Hepatic stellate cell (primary cell): ENCODE data around the gene THOP1.
A peak's percentile ranks its signal among the peaks of the same experiment; 100 is the strongest.

Source experiments
- DNase-seq: peaks from one replicate; pipeline ENCODE4 v3.0.0; 2011; ENCODE audit warnings: low spot score

THOP1 gene

DNA sequence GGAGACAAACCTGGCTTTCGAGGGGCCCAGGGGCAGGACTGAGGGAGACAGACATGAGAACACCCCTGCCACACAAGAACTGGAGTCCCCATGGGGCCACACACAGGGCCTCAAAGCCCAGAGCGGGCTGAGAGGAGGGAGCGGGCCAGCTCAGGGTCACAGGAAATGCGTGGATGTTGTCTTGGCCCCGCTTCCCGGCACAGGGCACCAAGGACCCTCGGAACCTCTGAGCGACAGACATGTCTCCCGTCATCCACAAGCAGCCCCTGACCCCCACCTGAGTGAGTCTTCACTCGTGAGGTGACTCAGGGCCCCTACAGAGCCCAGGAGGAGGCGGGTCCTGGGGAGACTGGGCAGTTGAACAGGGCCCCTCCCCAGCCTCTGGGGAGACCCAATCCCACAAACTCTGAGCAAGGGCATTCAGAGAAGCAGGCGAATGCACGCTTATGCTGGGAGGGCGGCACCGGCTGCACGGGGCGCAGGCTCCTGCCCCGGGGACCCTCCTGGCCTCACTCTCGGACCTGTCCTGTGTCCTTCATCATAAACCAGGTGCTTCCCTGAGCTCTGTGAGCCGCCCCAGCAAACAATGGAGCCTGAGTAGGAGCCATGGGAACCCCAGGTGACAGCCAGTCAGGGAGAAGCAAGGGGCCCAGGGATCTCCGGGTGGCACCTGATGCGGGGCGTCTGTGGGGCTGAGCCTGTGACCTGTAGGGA, 22.4 kb upstream of the THOP1 start:
- no peak for DNase-seq

DNA sequence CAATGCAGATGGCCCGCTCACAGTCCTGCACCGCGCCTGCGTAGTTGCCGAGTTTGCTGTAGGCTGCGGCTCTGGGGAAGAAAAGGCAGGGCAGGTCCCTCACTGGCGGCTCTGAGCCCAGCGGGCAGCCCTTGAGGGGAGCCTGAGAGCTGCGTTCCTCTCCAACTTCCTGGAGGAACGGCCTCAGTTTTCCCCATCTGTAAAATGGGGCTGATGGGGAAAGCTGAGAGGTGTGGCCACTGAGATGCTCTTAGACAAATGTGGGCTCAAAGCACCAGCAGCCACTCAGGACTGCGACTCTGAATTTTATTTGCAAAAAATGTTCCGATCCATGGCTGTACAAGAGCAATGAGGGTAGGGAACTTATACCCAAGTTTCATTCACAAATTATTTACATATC, 21.6 kb upstream of the THOP1 start:
- DNase-seq = no peak

DNA sequence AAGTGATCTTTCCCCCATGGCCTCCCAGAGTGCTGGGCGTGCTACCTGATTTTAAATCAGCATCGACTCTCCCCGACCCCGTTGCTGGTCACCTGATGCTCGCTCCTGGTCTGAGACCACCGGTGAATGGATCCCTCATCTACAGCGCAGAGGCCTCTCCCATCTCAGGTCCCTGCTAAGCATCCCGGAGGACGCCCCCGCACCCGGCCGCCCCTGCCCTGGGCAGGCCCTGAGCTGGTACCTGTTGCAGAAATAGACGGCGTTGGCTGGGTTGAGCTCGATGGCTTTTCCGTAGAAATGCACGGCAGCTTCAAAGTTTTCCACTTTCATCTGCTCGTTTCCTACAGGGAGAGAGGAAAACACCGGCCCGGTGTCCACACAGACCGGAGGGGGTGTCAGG, 20.4 kb upstream of the THOP1 start:
- DNase-seq = no peak

DNA sequence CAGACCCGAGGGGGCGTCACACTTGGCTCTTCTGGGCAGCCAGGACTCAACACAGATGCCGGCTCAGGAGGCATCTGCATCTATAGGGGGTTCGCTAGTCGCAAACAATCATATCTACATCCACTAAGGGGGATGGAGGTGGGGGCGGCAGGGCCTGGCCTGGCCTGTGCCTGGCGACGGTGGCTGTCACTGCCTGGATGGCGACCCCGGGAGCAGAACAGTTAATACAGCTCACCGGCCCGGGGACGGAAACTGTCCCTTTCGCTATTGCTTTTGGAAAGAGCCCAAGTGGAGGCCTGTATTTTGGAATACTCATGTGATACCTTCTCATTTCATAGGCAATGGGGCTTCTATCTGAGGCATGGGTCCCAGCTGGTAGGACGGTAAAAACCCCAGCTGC, 19.9 kb upstream of the THOP1 start:
- DNase-seq = no peak

DNA sequence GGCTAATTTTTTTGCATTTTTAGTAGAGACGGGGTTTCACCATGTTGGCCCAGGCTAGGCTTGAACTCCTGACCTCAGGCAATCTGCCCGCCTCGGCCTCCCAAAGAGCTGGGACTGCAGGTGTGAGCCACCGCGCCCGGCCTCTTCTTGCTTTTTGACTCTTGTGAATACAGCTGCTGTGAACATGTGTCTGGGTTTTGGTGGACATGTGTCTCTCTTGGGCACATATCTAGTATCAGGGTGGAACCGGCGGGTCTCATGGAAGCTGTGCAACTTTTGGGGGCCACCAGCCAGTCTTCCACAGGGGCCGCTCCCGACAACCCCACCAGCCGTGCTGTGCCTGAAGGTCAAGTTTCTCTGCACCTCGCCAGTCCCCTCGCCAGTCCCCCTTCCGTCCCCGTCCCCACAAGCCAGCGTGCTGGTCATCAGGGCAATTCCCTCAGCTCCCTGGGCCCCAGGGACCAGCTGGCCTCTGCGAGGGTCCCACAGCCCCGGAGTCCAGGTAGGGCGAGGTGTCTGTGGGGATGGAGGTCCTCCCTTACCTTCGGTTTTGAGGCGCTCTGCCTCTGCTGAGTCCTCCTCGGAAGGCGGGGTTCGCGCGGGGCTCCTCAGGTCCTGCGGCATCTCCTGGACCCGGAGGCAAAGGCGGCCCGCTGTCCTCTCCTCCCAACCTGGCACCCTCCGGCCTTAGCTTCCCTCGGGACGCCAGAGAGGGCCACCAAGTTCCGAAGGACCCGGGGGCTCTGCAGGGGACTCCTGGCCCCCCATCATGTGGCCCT, 18.5 kb upstream of the THOP1 start:
- no peak for DNase-seq

DNA sequence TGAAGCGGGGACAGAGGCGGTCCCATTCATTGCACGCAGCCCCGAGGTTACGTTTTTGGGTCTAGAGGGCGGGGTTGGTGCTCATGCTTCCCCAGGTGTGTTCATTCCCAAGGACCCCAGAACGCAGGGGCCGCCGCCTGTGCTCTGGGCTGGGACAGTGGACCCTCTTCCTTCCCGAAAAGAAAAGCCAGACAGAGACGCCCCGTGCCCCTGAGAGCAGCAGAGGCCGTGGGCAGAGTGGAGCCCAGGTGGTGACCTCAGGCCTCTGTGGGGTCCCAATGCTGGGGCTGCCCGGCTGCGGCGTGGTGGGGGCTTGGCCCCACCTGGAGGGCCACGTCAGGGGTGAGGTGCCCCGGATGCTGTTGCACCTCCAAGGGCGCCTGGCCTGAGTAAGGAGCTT, 17.6 kb upstream of the THOP1 start:
- no peak for DNase-seq

DNA sequence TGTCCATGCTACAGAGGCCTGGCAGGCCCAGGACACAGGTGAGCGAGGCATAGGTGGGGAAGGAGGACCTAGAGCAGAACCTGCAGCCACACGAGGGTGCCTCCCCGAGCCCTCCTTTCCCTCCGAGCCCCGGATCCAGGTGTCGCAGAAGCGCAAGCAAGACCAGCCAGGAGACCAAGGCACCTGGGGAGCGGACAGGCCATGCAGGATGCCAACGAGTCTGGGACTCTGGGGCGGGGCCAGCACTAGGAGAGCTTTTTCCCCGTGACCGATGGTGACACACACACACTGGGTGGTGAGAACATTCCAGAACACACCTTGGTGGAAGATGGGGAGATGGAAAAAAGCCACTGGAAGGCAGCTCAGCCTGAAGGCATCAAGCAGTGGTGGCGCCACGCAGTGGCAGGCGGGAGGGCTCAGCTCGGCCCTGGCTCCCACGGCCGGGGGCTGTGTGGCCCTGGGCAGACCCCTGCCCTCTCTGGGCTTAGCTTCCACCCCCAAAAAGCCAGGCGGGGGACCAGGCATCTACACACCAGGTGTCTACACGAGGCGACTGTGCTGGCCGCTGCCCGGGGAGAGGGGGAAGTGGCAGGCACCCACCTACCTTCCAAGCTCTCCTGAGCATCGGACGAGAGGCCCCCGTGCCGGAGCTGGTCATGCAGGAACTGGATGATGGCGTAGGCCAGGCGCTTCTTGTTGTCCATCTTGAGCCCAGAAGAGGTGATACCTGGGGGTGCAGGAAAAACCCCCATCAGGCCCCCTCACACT, 16.8 kb upstream of the THOP1 start:
- DNase-seq = no peak

DNA sequence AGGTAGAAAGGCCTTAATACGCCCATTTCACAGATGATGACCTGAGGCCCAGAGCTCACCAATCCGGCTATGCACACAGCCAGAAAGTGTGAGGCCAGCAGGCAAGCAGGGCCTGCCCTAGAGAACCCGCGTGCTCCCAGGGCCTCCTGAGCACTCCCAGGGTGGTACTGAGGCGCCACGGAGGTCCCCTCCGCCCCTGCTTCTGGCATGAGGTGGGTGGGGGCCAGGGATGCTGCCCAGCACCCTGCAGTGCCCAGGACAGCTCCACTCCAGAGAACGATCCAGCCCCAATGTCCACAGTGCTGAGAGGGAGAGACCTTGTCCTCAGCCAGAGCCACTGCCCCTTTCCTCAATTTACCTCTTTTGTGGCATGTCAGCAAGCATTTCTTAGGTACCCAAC, 16.1 kb upstream of the THOP1 start:
- no peak for DNase-seq

DNA sequence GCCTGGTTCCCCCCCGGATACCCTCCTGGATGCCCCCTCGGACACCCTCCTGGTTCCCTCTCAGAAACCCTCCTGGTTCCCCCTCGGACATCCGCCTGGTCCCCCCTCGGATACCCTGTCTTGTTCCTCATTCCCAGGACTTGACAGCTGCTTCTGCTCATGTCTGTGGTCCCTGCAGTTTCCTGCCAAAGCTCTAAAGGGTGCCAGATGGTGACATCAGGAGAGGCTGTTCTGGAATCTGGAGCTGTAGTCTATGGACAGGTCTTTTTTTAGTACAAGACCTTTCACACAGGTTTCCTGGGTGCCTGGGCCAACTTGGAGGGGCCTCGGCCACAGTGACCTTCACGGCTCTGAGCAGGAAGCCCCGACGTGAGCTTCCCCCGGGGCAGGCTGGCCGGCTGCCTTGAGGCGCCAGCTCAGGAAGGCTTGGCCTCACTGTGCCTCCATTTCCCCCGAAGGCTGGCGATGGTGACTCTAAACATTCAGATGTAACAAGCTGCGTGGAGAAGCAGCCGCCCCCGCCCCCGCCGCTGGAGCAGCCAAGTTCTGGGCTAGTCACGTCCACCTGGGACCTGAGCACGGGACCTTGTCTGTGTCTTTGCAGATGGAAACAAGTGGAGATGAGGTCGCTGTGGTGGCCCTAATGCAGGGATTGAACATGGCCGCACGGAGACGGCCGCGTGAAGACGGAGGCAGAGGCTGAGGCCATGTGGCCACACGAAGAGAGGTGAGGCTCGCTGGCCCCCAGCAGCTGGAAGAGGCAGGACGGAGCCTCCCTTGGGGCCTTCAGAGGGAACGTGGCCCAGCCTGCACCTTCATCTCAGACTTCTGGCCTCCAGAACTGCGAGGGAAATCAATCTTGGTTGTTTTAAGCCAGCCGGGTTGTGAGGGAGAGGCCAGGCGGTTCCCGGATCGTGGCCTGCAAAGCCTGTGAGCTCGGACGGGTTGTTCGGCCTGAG, 15.0 kb upstream of the THOP1 start:
- DNase-seq = peak; percentile 77

DNA sequence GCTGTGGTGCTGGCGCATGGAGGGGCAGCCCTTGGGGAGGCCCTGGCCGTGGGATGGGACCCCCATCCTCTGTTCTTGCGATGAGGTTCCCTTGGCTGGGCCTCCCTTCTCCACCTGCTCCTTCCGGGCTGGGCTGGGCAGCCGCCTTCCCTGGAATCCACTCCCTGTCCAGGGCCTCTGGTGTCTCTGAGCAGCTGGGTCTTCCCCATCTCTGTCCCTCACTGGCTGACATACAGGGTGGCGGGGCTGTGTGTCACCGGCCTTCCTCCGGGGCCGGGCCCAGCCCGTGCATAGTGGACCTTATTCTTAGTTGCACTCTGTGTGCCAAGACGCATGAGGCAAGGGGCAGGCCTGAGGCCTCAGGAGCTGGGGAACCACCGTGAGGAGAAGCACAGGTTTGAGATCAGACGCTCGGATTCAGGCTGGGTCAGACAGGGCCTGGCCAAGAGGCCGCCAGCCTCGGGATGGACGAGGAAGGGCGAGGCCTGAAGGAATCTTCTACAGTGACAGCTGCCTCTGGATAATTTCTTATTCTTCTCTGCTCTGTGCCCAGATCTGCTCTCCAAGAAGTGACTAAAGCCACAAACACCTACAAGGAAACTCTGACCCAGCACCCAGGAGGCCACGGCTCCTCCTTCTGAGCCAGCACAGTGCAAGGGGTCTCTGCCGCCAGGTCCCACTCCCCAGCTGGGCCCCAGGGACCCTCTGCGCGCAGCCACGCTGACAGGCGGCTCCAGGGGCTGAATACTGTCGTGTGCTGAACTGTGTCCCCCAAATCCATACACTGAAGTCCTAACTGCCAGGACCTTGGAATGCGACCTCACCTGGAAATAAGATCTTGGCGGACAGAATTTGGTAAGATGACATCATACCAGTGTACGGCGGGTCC, 13.3 kb upstream of the THOP1 start:
- DNase-seq = no peak

DNA sequence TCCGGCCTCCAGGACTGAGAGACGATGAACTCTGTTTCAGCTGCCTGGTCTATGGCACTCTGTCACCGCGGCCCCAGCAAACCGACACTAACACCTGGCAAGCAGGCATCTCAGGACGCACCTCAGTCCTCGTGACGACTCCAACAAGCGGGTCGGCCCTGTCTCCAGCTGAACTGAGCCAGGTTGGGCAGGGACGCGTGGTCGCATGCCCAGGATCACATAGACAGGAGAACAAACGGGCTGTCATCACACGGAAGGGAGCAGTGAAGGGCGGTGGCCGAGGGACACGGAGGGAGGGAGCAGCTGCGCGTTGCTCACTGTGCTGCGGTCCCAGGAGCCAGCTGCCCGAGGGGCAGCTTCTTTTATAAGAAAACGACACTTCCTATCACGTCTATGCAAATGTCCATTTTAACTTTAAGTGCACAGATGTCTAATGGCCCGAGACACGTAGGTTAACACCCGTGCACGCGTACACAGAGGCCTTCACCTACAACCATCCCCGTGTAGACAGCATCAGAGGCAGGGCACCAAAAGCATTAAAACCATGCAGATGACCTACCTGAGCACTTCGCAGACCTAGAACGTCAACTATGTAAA, 11.1 kb upstream of the THOP1 start:
- no peak for DNase-seq

DNA sequence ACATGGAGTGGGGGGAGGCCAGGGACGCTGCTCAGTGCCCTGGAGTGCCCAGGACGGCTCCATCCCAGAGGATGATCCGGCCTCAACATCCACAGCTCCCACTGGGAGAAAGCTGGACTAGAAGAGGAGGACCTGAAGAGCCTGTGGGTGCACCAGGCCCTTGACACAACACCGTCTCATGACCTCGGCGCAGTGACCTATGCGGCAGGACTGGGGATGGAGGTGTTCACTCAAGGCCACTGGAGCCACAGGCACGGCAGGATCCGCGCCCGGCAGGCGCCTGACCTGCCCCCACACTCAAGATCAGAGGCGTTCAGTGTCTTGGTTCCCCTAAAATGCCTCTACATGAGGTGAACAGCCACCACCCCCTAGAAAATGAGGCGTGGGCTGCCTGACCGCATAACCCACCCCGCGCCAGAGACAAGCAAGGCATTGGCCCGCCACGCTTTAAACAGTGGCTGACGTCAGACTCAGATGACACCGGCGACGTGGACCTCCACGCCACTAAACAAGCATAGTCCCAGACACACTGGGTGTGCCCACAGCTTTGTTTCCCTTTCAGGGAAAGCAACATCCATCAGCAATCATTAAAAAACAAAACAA, 10.2 kb upstream of the THOP1 start:
- no peak for DNase-seq

DNA sequence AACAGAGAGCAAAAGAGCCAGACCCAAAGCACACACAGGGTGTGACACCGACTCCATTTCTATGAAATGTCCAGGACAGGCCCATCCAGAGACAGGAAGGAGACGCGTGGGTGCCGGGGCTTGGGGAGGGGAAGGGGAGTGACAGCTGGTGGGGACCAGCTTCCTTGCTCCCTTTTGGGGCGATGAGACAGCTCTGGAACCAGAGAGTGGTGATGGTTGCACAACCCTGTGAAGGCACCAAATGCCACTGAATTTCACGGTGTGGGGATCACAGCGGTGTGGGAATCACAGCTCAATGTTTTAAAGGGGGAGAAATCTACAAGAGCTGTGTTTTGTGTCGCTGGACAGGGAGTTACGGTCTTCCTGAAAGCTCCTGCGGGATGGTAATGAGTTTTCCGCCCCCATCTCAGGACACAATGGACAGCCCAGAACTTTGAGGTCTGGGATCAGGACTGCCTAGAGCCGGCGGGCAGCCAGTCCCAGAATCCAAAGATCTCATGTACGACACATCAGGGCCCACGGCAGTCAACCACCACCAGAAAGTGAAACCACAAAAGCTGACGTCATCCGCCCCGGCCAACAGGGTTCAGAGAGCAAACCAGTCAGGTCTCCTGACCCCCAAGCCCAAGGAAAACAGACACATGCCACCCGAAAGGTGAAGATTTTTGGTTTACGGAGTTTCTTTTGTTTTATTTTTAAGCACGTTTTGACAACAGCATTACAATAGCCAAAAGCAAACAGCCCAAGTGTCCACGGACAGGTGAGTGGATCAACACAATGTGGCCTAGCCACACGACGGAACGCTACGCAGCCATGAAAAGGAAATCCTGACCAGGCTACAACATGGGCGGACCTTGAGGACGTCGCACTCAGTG, 9.5 kb upstream of the THOP1 start:
- DNase-seq = peak; percentile 87

DNA sequence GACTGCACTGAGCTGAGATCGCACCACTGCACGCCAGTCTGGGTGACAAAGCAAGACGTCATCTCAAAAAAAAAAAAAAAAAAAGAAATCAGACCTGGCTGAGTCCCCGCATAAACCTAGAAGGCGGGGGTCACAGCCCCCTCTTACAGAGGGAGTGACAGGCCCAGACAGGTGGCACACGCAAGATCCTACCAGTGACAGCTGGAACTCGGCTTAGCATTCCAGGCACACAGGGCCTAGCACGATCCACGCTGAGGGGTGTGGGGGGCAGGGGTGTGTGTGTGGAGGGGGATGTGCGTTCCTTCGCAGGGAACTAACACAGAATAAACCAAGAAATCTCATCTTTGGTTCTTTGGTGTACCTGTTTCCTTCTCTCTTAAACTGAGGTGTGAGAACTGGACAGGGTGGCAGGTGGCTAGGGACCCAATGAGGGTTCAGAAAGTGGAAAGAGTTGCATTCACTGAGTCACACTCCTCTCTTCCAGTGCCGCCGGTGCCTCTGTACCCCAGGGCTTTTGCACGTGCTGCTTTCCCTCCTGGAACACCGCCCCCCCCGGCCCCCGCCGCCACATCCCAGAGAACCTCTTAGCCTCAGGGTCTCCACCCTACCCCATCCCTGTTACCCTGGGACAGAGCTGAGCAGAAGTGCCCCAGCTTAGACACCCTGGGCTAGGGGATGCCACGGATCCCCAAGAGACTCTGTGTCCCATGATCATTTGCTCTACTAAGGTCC, 7.2 kb upstream of the THOP1 start:
- DNase-seq = no peak

DNA sequence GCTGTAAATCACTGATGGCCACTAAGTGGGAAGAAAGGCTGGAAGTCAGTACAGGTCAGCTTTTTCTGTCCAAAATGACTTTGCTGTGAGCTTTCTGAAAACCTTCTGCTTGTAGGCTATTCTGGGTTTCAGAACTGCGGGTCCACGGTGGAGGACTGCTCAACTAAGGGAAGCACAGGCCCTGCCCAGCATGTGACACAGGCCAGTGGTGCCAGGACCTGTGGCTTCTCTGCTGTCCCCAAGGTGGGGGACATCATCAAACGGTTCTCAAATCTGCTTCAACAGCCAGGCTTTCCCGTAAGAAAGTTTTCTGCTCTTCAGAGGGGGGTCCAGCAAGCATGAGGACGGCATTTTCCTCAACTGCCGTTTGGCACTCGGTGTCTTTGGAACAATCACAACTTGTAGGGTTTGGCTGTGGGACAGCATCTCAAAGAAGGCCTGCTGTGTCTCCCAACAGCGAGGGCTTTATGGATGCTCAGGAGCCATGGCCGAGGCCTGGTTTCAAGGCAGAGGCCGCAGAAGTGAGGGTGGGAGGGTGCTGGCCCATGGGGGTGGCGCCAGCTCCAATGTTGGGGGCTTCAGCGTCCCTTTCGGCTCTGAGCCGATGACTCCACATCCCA, 6.1 kb upstream of the THOP1 start:
- no peak for DNase-seq

DNA sequence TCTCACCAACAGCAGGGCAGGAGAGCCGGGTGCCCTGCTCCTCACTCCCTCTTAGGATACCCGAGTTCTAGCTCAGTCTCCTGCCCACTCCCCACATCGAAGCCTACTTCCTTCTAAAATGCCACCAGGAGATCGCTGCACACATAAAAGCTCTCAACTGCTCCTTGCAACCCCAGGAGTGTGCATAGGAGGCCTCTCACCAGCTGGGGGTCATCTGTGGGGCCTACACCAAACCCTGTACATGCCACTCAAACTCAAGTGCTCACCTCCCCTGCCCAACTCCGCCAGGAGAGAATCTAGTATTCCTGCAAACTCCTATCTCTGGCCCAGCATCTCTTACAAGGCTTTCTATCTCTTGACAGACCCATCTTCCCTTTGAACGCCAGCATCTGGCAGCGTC, 5.0 kb upstream of the THOP1 start:
- no peak for DNase-seq

DNA sequence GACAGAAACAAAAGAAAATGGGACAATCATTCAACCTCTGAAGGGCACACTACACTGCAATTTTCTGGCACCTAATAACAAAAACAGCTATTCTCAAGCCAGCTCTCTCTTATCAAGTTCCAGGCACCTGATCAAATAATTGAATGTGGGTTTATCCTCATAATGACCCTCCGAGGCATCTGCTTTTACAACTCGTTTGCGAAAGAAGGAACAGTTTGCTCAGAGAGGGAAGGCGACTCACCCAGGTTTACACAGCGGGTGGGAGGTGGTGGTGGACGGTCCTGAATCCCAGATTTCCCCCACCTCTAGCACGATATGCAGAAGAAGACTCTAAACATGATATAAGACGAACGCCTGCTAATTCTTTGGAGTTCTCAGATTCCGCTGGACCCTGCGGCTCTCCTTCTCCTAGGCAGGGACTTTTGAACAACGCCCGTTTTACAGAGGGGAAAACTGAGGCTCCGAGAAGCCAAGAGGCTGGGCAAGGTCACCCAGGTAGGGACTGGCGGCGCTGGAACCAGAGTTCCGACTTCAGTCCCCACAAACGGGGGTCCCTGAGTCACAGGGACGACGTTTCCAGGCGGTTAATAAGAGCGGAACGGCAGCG, 2.9 kb upstream of the THOP1 start:
- no peak for DNase-seq
